HepG2 (cell line): ENCODE measurements around the gene SLC44A4. TPM values are rescaled to one million over a fixed set of nuclear protein-coding genes. Genes with fewer than 3 reads are reported as not detected.

ENCODE experiments used
- GABPB1 ChIP-seq: IDR thresholded peaks from 2 replicates; pipeline ENCODE4 v1.6.1; 2016; ENCODE audit warnings: mild to moderate bottlenecking, missing genetic modification reagents, moderate library complexity, missing compliant biosample characterization
- LCORL ChIP-seq, 2 experiments: fragments of 450-650 bp in 1 of 2; sonication (generic) in 1 of 2; formaldehyde crosslinking in 1 of 2; IDR thresholded peaks; 2 replicates each; pipeline versions ENCODE4 v1.5.0 to v1.6.1; 2017 to 2020; ENCODE audit warnings: antibody characterized with exemption in 1 of 2, missing genetic modification reagents in 1 of 2
- MTA1 ChIP-seq: sonication (generic); formaldehyde crosslinking; IDR thresholded peaks from 2 replicates; pipeline ENCODE4 v1.4.0; 2020; ENCODE audit warnings: missing genetic modification reagents, mild to moderate bottlenecking, borderline replicate concordance
- MXI1 ChIP-seq: IDR thresholded peaks from 3 replicates; pipeline ENCODE4 v1.6.1; 2012; ENCODE audit warnings: low read depth, low read length, inconsistent platforms, borderline replicate concordance
- NONO ChIP-seq, 2 experiments: fragments of 450-650 bp in 1 of 2; sonication (generic) in 1 of 2; formaldehyde crosslinking in 1 of 2; IDR thresholded peaks in 1 of 2; conservative IDR thresholded peaks in 1 of 2; 2 replicates each; pipeline versions ENCODE4 v1.6.1 to v1.8.0; 2017 to 2022; ENCODE audit warnings: mild to moderate bottlenecking in 1 of 2, missing genetic modification reagents in 1 of 2, moderate library complexity in 1 of 2
- RXRA ChIP-seq: sonication (generic); formaldehyde crosslinking; IDR thresholded peaks from 2 replicates; pipeline ENCODE4 v1.5.1; 2020; ENCODE audit warnings: missing genetic modification reagents
- TCF7L2 ChIP-seq: IDR thresholded peaks from 2 replicates; pipeline ENCODE4 v1.6.1; 2011; ENCODE audit warnings: mild to moderate bottlenecking, low read depth, low read length, moderate library complexity
- THAP11 ChIP-seq: IDR thresholded peaks from 2 replicates; pipeline ENCODE4 v1.6.1; 2016; ENCODE audit warnings: missing biosample characterization, missing genetic modification reagents
- ZBTB7A ChIP-seq: sonication (generic); formaldehyde crosslinking; IDR thresholded peaks from 2 replicates; pipeline ENCODE4 v1.8.0; 2022; ENCODE audit warnings: mild to moderate bottlenecking, missing genetic modification reagents
- ZFP36L1 ChIP-seq: sonication (generic); formaldehyde crosslinking; IDR thresholded peaks from 2 replicates; pipeline ENCODE4 v1.8.0; 2022; ENCODE audit warnings: mild to moderate bottlenecking, missing genetic modification reagents, moderate library complexity
- ZNF12 ChIP-seq: sonication (generic); formaldehyde crosslinking; IDR thresholded peaks from 2 replicates; pipeline ENCODE4 v1.5.0; 2020; ENCODE audit warnings: missing genetic modification reagents
- ZNF251 ChIP-seq: sonication (generic); formaldehyde crosslinking; IDR thresholded peaks from 2 replicates; pipeline ENCODE4 v1.9.0; 2021; ENCODE audit warnings: mild to moderate bottlenecking, missing genetic modification reagents
- ZNF329 ChIP-seq: sonication (generic); formaldehyde crosslinking; IDR thresholded peaks from 2 replicates; pipeline ENCODE4 v1.9.0; 2021; ENCODE audit warnings: low read depth, mild to moderate bottlenecking, missing genetic modification reagents
- ZNF383 ChIP-seq: sonication (generic); formaldehyde crosslinking; IDR thresholded peaks from 2 replicates; pipeline ENCODE4 v1.4.0; 2020; ENCODE audit warnings: missing genetic modification reagents, mild to moderate bottlenecking, borderline replicate concordance
- ZNF598 ChIP-seq: sonication (generic); formaldehyde crosslinking; IDR thresholded peaks from 2 replicates; pipeline ENCODE4 v1.5.1; 2020; ENCODE audit warnings: mild to moderate bottlenecking, missing genetic modification reagents, borderline replicate concordance
- ZNF776 ChIP-seq: sonication (generic); formaldehyde crosslinking; IDR thresholded peaks from 2 replicates; pipeline ENCODE4 v1.4.0; 2020; ENCODE audit warnings: mild to moderate bottlenecking, missing genetic modification reagents
- ZNF891 ChIP-seq: sonication (generic); formaldehyde crosslinking; IDR thresholded peaks from 2 replicates; pipeline ENCODE4 v1.5.0; 2020; ENCODE audit warnings: mild to moderate bottlenecking, missing genetic modification reagents
- polyA plus RNA-seq, 8 experiments: library from polyadenylated mRNA; depleted of rRNA in 3 of 8; stranded (reverse) in 7 of 8; unstranded in 1 of 8; fragments of >200 nt; fragmentation: Illumina TruSeq in 4 of 8; extraction: Trizol in 4 of 8; gene quantifications; 2 replicates each; pipeline versions ENCODE4 v1.2.1 to v1.2.3, GENCODE V29; 2011 to 2016; ENCODE audit warnings: low read depth in 4 of 8, missing spikeins in 1 of 8, mixed read lengths in 1 of 8; ENCODE audit not compliant: insufficient read depth in 1 of 8
- total RNA-seq, 5 experiments: library from RNA; depleted of rRNA; stranded (reverse); fragments of >200 nt; fragmentation: Illumina TruSeq; extraction: Trizol; gene quantifications; 2 replicates each; pipeline ENCODE4 v1.2.3, GENCODE V29; 2016; ENCODE audit warnings: low read depth in 1 of 5
- TF ChIP-seq, protein P1 (sequence below): sonication (generic); formaldehyde crosslinking; IDR thresholded peaks from 2 replicates; pipeline ENCODE4 v1.4.0; 2020; ENCODE audit warnings: missing genetic modification reagents, borderline replicate concordance
- TF ChIP-seq, protein P2 (sequence below): sonication (generic); formaldehyde crosslinking; IDR thresholded peaks from 2 replicates; pipeline ENCODE4 v1.5.0; 2020; ENCODE audit warnings: missing genetic modification reagents
- TF ChIP-seq, protein P3 (sequence below): sonication (generic); formaldehyde crosslinking; IDR thresholded peaks from 2 replicates; pipeline ENCODE4 v1.4.0; 2020; ENCODE audit warnings: mild to moderate bottlenecking, missing genetic modification reagents

SLC44A4 gene
- total and polyA plus RNA-seq, 2 of the 13 experiments (the other 11 are each of a cell fraction or from before 2014, with no cell fraction given) = 3.5 to 5.9 TPM

DNA sequence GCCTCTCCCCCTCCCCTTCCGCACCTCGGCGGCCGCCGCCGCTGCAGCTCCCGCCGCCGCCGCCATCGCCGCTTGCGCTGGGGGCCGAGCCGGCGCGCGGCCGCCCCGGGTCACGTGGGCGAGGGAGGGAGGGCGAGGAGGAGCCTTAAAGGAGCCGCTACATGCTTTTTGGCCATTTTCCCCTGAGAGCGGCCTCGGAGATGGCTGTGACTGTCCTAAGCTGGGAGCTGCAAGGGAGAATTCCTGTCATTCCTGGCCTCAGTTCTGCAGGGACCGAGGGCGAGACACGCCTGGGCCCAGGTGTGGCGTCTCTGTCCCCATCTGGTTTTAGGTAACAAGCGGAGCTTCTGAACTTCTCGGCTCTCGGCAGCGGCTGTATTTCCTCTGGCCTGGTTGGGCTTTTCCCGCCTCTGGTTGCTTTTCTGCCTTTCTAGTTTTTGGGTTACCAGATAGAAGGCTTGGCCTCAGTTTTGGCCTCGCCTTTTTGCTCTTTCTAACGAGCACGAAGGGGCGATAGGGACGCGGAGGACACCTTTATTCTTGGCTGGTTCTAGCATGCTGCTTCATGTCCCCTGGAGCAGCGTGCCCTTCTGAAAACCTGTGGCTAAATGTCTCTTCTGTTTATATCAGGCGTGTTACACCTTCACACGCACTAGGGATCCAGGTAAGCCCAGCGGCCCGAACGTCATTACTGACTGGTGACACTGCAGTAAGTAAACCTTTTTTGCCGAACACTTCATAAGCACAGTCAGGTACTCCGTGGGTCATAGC, 19.0 kb upstream of the SLC44A4 start, which contains the start of gene EHMT2 (continued):
- TF ChIP-seq, protein P1, sequence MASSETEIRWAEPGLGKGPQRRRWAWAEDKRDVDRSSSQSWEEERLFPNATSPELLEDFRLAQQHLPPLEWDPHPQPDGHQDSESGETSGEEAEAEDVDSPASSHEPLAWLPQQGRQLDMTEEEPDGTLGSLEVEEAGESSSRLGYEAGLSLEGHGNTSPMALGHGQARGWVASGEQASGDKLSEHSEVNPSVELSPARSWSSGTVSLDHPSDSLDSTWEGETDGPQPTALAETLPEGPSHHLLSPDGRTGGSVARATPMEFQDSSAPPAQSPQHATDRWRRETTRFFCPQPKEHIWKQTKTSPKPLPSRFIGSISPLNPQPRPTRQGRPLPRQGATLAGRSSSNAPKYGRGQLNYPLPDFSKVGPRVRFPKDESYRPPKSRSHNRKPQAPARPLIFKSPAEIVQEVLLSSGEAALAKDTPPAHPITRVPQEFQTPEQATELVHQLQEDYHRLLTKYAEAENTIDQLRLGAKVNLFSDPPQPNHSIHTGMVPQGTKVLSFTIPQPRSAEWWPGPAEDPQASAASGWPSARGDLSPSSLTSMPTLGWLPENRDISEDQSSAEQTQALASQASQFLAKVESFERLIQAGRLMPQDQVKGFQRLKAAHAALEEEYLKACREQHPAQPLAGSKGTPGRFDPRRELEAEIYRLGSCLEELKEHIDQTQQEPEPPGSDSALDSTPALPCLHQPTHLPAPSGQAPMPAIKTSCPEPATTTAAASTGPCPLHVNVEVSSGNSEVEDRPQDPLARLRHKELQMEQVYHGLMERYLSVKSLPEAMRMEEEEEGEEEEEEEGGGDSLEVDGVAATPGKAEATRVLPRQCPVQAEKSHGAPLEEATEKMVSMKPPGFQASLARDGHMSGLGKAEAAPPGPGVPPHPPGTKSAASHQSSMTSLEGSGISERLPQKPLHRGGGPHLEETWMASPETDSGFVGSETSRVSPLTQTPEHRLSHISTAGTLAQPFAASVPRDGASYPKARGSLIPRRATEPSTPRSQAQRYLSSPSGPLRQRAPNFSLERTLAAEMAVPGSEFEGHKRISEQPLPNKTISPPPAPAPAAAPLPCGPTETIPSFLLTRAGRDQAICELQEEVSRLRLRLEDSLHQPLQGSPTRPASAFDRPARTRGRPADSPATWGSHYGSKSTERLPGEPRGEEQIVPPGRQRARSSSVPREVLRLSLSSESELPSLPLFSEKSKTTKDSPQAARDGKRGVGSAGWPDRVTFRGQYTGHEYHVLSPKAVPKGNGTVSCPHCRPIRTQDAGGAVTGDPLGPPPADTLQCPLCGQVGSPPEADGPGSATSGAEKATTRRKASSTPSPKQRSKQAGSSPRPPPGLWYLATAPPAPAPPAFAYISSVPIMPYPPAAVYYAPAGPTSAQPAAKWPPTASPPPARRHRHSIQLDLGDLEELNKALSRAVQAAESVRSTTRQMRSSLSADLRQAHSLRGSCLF (CRISPR knock-in tag) = no peak
- TF ChIP-seq MXI1 (peak; percentile 79; the same call in 1 of the 3 replicates), GABPB1 (CRISPR knock-in tag) (peak; percentile 23; the same call in 1 of the 2 replicates), ZNF12 (CRISPR knock-in tag) (no peak), TCF7L2 (no peak), NONO (IDR thresholded peaks at IDR 0.05) (no peak), NONO (CRISPR knock-in tag; conservative IDR thresholded peaks at IDR 0.05) (0 out of 2 replicates have a peak, but pooled peaks have one; percentile 51), RXRA (CRISPR knock-in tag) (no peak; the same call in 1 of the 2 replicates), LCORL (IDR thresholded peaks at IDR 0.05) (no peak), LCORL (CRISPR knock-in tag; IDR thresholded peaks at IDR 0.05) (0 out of 2 replicates have a peak, but pooled peaks have one; percentile 40), ZFP36L1 (CRISPR knock-in tag) (no peak), ZNF383 (CRISPR knock-in tag) (no peak), ZNF776 (CRISPR knock-in tag) (no peak), MTA1 (peak; percentile 8; the same call in 1 of the 2 replicates), ZNF251 (no peak), ZBTB7A (CRISPR knock-in tag) (0 out of 2 replicates have a peak, but pooled peaks have one; percentile 55), ZNF891 (peak; percentile 80; the same call in 1 of the 2 replicates), ZNF329 (CRISPR knock-in tag) (0 out of 2 replicates have a peak, but pooled peaks have one; percentile 28), THAP11 (CRISPR knock-in tag) (peak; percentile 85), ZNF598 (CRISPR knock-in tag) (peak; percentile 97; the same call in 1 of the 2 replicates)
- TF ChIP-seq, protein P2, sequence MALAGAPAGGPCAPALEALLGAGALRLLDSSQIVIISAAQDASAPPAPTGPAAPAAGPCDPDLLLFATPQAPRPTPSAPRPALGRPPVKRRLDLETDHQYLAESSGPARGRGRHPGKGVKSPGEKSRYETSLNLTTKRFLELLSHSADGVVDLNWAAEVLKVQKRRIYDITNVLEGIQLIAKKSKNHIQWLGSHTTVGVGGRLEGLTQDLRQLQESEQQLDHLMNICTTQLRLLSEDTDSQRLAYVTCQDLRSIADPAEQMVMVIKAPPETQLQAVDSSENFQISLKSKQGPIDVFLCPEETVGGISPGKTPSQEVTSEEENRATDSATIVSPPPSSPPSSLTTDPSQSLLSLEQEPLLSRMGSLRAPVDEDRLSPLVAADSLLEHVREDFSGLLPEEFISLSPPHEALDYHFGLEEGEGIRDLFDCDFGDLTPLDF (CRISPR knock-in tag) = 0 out of 2 replicates have a peak, but pooled peaks have one; percentile 43
- TF ChIP-seq, protein P3, sequence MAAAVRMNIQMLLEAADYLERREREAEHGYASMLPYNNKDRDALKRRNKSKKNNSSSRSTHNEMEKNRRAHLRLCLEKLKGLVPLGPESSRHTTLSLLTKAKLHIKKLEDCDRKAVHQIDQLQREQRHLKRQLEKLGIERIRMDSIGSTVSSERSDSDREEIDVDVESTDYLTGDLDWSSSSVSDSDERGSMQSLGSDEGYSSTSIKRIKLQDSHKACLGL (CRISPR knock-in tag) = peak; percentile 60; the same call in 1 of the 2 replicates
